ENCODE results near the gene TTC34. TPM values are rescaled to one million over a fixed set of nuclear protein-coding genes. Genes with fewer than 3 reads are reported as not detected.

TTC34 gene
- total and polyA plus RNA-seq, 10 of the 15 experiments (the other 5 are each of a cell fraction or from before 2014, with no cell fraction given), result 0.03 to 0.49 (median 0.05) TPM; not detected in 2

DNA sequence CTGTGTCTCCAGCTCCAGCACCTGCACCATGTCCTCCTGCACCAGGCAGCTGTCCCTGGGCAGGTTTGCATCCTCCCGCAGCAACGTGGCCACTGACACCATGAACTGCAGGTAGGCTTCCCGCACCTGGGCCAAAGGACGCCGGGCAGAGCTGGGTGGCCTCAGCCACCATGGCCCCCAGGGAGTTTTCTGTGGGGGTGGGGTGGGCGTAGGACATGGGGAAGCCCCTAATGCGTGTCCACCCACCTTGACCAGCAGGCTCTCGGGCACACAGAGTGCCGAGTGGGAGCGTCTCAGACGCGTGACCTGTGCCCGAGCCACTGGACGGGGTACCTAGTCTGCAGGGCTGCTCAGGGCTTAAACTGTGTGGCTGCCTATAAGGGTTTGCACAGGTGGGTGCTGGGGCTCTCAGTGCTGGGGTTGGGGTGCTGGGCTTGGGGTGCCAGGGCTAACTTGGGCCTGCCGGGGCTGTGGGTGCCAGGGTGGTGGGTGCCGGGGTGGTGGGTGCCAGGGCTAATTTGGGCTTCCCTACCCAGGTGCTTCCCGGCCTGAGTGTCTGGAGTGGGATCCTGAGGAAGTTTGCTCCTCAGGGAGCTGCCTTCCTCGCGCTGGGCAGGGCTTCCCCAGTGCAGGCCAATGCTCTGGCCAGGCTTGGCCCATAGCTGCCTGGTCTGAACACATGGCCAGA, 197.2 kb downstream of the TTC34 start:
- Histone ChIP-seq H3K36me3 (ENCODE audit: control insufficient read depth in 2 of 2, insufficient read depth in 2 of 2, low read length in 1 of 2) (no peaks in the 10 kb centered on the region), H4K20me1 (ENCODE audit: control insufficient read depth, insufficient read depth) (no peaks in the 10 kb centered on the region), H3K9me3 (replicated peaks; ENCODE audit: control insufficient read depth, insufficient read depth, low read length) (no peaks in the 10 kb centered on the region), H3K4me3 (no peak overlapping the region), H3K27me3 (replicated peaks in 1 of 2; ENCODE audit: control insufficient read depth in 2 of 2, insufficient read depth in 2 of 2, low read length in 1 of 2) (no peaks in the 10 kb centered on the region), H3K4me2 (ENCODE audit: control insufficient read depth, insufficient read depth) (no peak overlapping the region), H3K9ac (ENCODE audit: control insufficient read depth, insufficient read depth, low read length) (no peak overlapping the region), H3K27ac (ENCODE audit: control insufficient read depth, insufficient read depth) (no peak overlapping the region), H3K4me1 (ENCODE audit: control insufficient read depth, insufficient read depth, low read length) (no peaks in the 10 kb centered on the region), H3K79me2 (ENCODE audit: control insufficient read depth, insufficient read depth, low read length) (no peaks in the 10 kb centered on the region), H2AFZ (ENCODE audit: control insufficient read depth, low read depth, low read length) (no peak overlapping the region)
- BruUV-seq (replicated peaks), result no TSS peak
- ChIA-PET SMC1A (ENCODE audit: uncharacterized antibody, unreplicated experiment) (no interaction called here), RAD21 (ENCODE audit: unreplicated experiment) (no interaction called here), CTCF (no interaction called here), POLR2A (no interaction called here)
- no peak for ATAC-seq
- WGBS (ENCODE audit: insufficient coverage, insufficient replicate concordance, low lambda C conversion rate, missing lambda C conversion rate), result 46% methylated on average over 19 of the region's 19 CpGs
- no peak for FAIRE-seq
- DNase-seq (ENCODE audit: low read depth, low spot score), result no peak
- in situ Hi-C loops (cut with MboI), result no loop called here
- intact Hi-C loops (cut with micrococcal nuclease; ENCODE audit: unreplicated experiment), result no loop called here
- TF ChIP-seq, protein P1, sequence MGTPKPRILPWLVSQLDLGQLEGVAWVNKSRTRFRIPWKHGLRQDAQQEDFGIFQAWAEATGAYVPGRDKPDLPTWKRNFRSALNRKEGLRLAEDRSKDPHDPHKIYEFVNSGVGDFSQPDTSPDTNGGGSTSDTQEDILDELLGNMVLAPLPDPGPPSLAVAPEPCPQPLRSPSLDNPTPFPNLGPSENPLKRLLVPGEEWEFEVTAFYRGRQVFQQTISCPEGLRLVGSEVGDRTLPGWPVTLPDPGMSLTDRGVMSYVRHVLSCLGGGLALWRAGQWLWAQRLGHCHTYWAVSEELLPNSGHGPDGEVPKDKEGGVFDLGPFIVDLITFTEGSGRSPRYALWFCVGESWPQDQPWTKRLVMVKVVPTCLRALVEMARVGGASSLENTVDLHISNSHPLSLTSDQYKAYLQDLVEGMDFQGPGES (IDR thresholded peaks at IDR 0.05), result no peak
- no peak for TF ChIP-seq NRF1 (conservative IDR thresholded peaks at IDR 0.05; ENCODE audit: low read depth, low read length)
- TF ChIP-seq ZBED1 (IDR thresholded peaks at IDR 0.05; ENCODE audit: borderline replicate concordance), result no peak
- no peak for TF ChIP-seq NFIC (IDR thresholded peaks at IDR 0.05; ENCODE audit: low read depth, low read length)
- TF ChIP-seq, protein P2, sequence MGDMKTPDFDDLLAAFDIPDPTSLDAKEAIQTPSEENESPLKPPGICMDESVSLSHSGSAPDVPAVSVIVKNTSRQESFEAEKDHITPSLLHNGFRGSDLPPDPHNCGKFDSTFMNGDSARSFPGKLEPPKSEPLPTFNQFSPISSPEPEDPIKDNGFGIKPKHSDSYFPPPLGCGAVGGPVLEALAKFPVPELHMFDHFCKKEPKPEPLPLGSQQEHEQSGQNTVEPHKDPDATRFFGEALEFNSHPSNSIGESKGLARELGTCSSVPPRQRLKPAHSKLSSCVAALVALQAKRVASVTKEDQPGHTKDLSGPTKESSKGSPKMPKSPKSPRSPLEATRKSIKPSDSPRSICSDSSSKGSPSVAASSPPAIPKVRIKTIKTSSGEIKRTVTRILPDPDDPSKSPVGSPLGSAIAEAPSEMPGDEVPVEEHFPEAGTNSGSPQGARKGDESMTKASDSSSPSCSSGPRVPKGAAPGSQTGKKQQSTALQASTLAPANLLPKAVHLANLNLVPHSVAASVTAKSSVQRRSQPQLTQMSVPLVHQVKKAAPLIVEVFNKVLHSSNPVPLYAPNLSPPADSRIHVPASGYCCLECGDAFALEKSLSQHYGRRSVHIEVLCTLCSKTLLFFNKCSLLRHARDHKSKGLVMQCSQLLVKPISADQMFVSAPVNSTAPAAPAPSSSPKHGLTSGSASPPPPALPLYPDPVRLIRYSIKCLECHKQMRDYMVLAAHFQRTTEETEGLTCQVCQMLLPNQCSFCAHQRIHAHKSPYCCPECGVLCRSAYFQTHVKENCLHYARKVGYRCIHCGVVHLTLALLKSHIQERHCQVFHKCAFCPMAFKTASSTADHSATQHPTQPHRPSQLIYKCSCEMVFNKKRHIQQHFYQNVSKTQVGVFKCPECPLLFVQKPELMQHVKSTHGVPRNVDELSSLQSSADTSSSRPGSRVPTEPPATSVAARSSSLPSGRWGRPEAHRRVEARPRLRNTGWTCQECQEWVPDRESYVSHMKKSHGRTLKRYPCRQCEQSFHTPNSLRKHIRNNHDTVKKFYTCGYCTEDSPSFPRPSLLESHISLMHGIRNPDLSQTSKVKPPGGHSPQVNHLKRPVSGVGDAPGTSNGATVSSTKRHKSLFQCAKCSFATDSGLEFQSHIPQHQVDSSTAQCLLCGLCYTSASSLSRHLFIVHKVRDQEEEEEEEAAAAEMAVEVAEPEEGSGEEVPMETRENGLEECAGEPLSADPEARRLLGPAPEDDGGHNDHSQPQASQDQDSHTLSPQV (IDR thresholded peaks at IDR 0.05), result no peak
- TF ChIP-seq PML (IDR thresholded peaks at IDR 0.05; ENCODE audit: low read length), result no peak

Measured in GM12878 (cell line).